ENCODE data around the gene HKDC1. TPM values are rescaled to one million over a fixed set of nuclear protein-coding genes. Genes with fewer than 3 reads are reported as not detected.

The HKDC1 gene
- total and polyA plus RNA-seq, 4 donors, result 0.53 to 20.0 (median 5.2) TPM

- no peak overlapping the region for H3K27ac ChIP-seq (ENCODE audit: low read depth in 1 of 2, low read length in 2 of 2)
- H3K4me3 ChIP-seq (ENCODE audit: low read depth in 1 of 3, low read length in 3 of 3), result no peak overlapping the region
- no peak overlapping the region for H3K9ac ChIP-seq (ENCODE audit: low read depth in 1 of 2, low read length in 2 of 2)
- DNase-seq (ENCODE audit: low spot score), result peak; percentile 92
- 28% methylated on average over 17 of the region's 17 CpGs for WGBS
- H3K27me3 ChIP-seq (ENCODE audit: control insufficient read depth in 4 of 4, insufficient read depth in 4 of 4, low read length in 3 of 4), result no peaks in the 10 kb centered on the region
- peak; percentile 91 for TF ChIP-seq CTCF (IDR thresholded peaks at IDR 0.05; ENCODE audit: low read depth, low read length, missing input control)
- TF ChIP-seq RAD21 (IDR thresholded peaks at IDR 0.05), result peak; percentile 97
- no peak for TF ChIP-seq HNF4A (conservative IDR thresholded peaks at IDR 0.05)
- no peaks in the 10 kb centered on the region for H3K9me3 ChIP-seq (ENCODE audit: control insufficient read depth in 4 of 4, low read length in 3 of 4)
- no peaks in the 10 kb centered on the region for H3K36me3 ChIP-seq (ENCODE audit: control insufficient read depth in 4 of 4, insufficient read depth in 3 of 4, low read depth in 1 of 4, low read length in 3 of 4)
- H3K4me1 ChIP-seq (ENCODE audit: control insufficient read depth in 4 of 4, insufficient read depth in 4 of 4, low read length in 3 of 4), result peaks cover 0 to 6% (median 0%) of the 10 kb centered on the region in 4 donors
Measured at GRCh38 chr10:69237528-69238159, 17.5 kb downstream of the HKDC1 start.

DNA sequence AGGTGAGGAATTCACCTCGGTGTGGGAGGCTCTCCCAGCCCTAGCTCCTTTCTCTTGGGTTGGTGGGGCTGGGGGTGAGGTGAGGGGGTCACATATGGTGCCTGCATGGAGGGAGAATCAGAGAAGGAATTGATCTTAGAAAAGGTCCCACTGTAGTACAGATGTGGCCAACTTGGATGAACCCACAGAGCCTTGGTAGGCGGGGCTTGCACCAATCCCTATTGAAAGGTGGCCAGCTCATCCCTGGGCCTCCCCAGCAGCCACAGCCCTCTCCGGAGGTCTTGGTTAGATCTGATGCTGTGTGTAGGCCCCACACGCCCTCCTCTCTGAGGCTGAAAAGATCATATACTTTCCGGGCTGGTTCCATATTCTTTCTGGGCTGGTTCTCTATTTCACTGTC, 19.0 kb downstream of the HKDC1 start:
- H3K4me1 ChIP-seq (ENCODE audit: control insufficient read depth in 4 of 4, insufficient read depth in 4 of 4, low read length in 3 of 4), result peaks cover 0 to 6% (median 0%) of the 10 kb centered on the region in 4 donors
- TF ChIP-seq REST (IDR thresholded peaks at IDR 0.05), result no peak
- no peak for TF ChIP-seq HNF4A (conservative IDR thresholded peaks at IDR 0.05)
- no peak for TF ChIP-seq RAD21 (IDR thresholded peaks at IDR 0.05)
- no peak for TF ChIP-seq ATF3 (IDR thresholded peaks at IDR 0.05)
- no peak for TF ChIP-seq SP1 (IDR thresholded peaks at IDR 0.05)
- no peak for TF ChIP-seq EGR1 (IDR thresholded peaks at IDR 0.05; ENCODE audit: low read depth in 2 of 2)
- WGBS, result 85% methylated on average over 5 of the region's 5 CpGs
- no peaks in the 10 kb centered on the region for H3K27me3 ChIP-seq (ENCODE audit: control insufficient read depth in 4 of 4, insufficient read depth in 4 of 4, low read length in 3 of 4)
- no peak overlapping the region for H3K4me3 ChIP-seq (ENCODE audit: low read depth in 1 of 3, low read length in 3 of 3)
- no peaks in the 10 kb centered on the region for H3K9me3 ChIP-seq (ENCODE audit: control insufficient read depth in 4 of 4, low read length in 3 of 4)
- no peak for DNase-seq (ENCODE audit: low spot score)
- H3K9ac ChIP-seq (ENCODE audit: low read depth in 1 of 2, low read length in 2 of 2), result no peak overlapping the region
- no peaks in the 10 kb centered on the region for H3K36me3 ChIP-seq (ENCODE audit: control insufficient read depth in 4 of 4, insufficient read depth in 3 of 4, low read depth in 1 of 4, low read length in 3 of 4)
- H3K27ac ChIP-seq (ENCODE audit: low read depth in 1 of 2, low read length in 2 of 2), result no peak overlapping the region

DNA sequence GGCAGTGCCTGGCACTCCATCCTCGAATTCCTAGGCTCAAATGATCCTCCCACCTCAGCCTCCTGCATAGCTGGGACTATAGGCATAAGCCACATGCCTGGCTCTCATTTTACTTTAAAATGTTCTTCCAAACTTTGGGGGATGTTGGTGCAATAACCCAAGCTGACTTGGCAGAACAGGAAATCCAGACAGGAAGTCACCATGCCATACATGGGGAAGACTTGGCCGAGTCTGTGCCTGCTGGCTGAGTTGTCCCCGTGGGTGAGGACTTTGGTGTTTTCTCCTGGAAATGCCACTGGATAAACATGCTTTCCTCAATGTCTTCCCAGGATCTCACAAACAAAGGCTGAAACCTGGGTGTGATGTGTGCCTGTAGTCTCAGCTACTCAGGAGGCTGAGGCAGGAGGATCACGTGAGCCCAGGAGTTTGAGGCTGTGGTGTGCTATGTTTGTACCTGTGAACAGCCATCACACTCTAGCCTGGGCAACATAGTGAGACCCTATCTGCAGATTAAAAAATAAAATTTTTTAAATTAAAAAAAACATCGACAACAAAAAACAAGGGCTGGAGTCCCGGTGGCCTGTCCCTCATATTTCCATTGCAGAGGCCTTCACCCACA, 19.8 kb downstream of the HKDC1 start:
- Histone ChIP-seq H3K36me3 (ENCODE audit: control insufficient read depth in 4 of 4, insufficient read depth in 3 of 4, low read depth in 1 of 4, low read length in 3 of 4) (no peaks in the 10 kb centered on the region), H3K4me1 (ENCODE audit: control insufficient read depth in 4 of 4, insufficient read depth in 4 of 4, low read length in 3 of 4) (peaks cover 0 to 6% (median 0%) of the 10 kb centered on the region in 4 donors), H3K9me3 (ENCODE audit: control insufficient read depth in 4 of 4, low read length in 3 of 4) (no peaks in the 10 kb centered on the region), H3K4me3 (ENCODE audit: low read depth in 1 of 3, low read length in 3 of 3) (no peak overlapping the region), H3K27me3 (ENCODE audit: control insufficient read depth in 4 of 4, insufficient read depth in 4 of 4, low read length in 3 of 4) (no peaks in the 10 kb centered on the region), H3K9ac (ENCODE audit: low read depth in 1 of 2, low read length in 2 of 2) (no peak overlapping the region), H3K27ac (ENCODE audit: low read depth in 1 of 2, low read length in 2 of 2) (no peak overlapping the region)
- WGBS, result 78% methylated on average over 6 of the region's 6 CpGs
- TF ChIP-seq HNF4A (conservative IDR thresholded peaks at IDR 0.05), result no peak
- no peak for TF ChIP-seq CTCF (IDR thresholded peaks at IDR 0.05; ENCODE audit: low read depth, low read length, missing input control)
- DNase-seq (ENCODE audit: low spot score), result no peak
